Measurements from ENCODE around the gene ABCA13. TPM values are rescaled to one million over a fixed set of nuclear protein-coding genes. Genes with fewer than 3 reads are reported as not detected.

ABCA13 gene
- total RNA-seq, 1 experiment from 2014 or later: not detected

DNA sequence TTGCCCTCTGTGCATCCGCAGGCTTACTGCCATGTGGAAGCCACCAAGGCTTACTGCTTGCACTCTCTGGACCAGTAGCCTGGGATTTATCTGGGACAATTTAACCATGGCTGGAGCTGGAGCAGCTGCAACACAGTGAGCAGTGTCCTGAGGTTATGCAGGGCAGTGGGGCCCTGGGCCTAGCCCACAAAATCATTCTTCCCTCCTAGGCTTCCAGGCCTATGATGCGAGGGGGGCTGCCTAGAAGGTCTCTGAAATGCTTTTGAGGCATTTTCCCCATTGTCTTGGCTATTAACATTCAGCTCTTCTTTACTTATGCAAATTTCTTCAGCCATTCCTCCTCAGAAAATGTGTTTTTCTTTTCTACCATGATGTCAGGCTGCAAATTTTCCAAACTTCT is 439.4 kb downstream of the ABCA13 start:
- Histone ChIP-seq H3K36me3 (ENCODE audit: control insufficient read depth in 1 of 2, insufficient read depth in 2 of 2, low read length in 2 of 2) (no peaks in the 10 kb centered on the region), H3K27ac (ENCODE audit: low read depth, low read length) (no peak overlapping the region), H2AFZ (ENCODE audit: low read depth, low read length, poor library complexity, severe bottlenecking) (no peak overlapping the region), H3K9ac (ENCODE audit: low read length) (no peak overlapping the region), H3K79me2 (ENCODE audit: insufficient read depth, low read length) (no peaks in the 10 kb centered on the region), H3K4me1 (ENCODE audit: control insufficient read depth in 1 of 2, insufficient read depth in 2 of 2, low read length in 2 of 2) (no peaks in the 10 kb centered on the region), H3K27me3 (ENCODE audit: insufficient read depth, low read length) (no peaks in the 10 kb centered on the region), H3K9me3 (ENCODE audit: control insufficient read depth in 1 of 2, insufficient read depth in 1 of 2, low read depth in 1 of 2, low read length in 2 of 2) (peaks cover 9 to 12% of the 10 kb centered on the region in 2 experiments; a peak in 2 of 4 replicates), H3K9me2 (ENCODE audit: insufficient read depth) (no peaks in the 10 kb centered on the region), H4K20me1 (ENCODE audit: insufficient read depth) (no peaks in the 10 kb centered on the region), H3K4me3 (replicated peaks in 1 of 2; ENCODE audit: low read depth in 1 of 2, low read length in 2 of 2) (no peak overlapping the region), H3K4me2 (ENCODE audit: low read length) (no peak overlapping the region)
- ChIA-PET RAD21 (ENCODE audit: low non-redundant PET in 1 of 2, low total read pairs in 2 of 2, uncharacterized antibody in 2 of 2, unreplicated experiment in 2 of 2) (no interaction called here), CTCF (no interaction called here), POLR2A (no interaction called here)
- intact Hi-C loops (cut with micrococcal nuclease): no loop called here
- TF ChIP-seq POLR2AphosphoS5 (IDR thresholded peaks at IDR 0.05; ENCODE audit: low read depth, low read length): no peak
- TF ChIP-seq, protein P1, sequence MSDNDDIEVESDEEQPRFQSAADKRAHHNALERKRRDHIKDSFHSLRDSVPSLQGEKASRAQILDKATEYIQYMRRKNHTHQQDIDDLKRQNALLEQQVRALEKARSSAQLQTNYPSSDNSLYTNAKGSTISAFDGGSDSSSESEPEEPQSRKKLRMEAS (IDR thresholded peaks at IDR 0.05): no peak
- TF ChIP-seq SP1 (IDR thresholded peaks at IDR 0.05; ENCODE audit: low read depth): no peak
- TF ChIP-seq CBX3 (IDR thresholded peaks at IDR 0.05; ENCODE audit: low read depth): no peak
- no peak for TF ChIP-seq SRF (IDR thresholded peaks at IDR 0.05; ENCODE audit: low read depth)
- TF ChIP-seq POLR2A (IDR thresholded peaks at IDR 0.05; ENCODE audit: borderline replicate concordance, extremely low read depth, insufficient read depth, insufficient read length): no peak
- TF ChIP-seq CTCF (IDR thresholded peaks at IDR 0.05 in 2 of 3, conservative IDR thresholded peaks at IDR 0.05 in 1 of 3; ENCODE audit: borderline replicate concordance in 1 of 3, insufficient read depth in 1 of 3, low read depth in 2 of 3, low read length in 2 of 3): no peak
- no peak for TF ChIP-seq CEBPB (IDR thresholded peaks at IDR 0.05; ENCODE audit: low read depth)
- TF ChIP-seq EGR1 (IDR thresholded peaks at IDR 0.05; ENCODE audit: low read depth): no peak
- TF ChIP-seq ATF3 (IDR thresholded peaks at IDR 0.05): no peak
- TF ChIP-seq FOSL1 (IDR thresholded peaks at IDR 0.05; ENCODE audit: low read depth): no peak
- TF ChIP-seq YY1 (IDR thresholded peaks at IDR 0.05; ENCODE audit: extremely low read depth, insufficient replicate concordance, low read depth, low read length): no peak
- no peak for TF ChIP-seq ZBTB33 (IDR thresholded peaks at IDR 0.05; ENCODE audit: extremely low read depth, insufficient replicate concordance, low read length)
- no peak for TF ChIP-seq ZNF274 (IDR thresholded peaks at IDR 0.05; ENCODE audit: low read depth, low read length)
- TF ChIP-seq JUND (IDR thresholded peaks at IDR 0.05): no peak
- TF ChIP-seq SIN3A (IDR thresholded peaks at IDR 0.05; ENCODE audit: low read depth): no peak
- TF ChIP-seq EZH2phosphoT487 (IDR thresholded peaks at IDR 0.05; ENCODE audit: borderline replicate concordance): no peak
- no peak for TF ChIP-seq ZFX (IDR thresholded peaks at IDR 0.05)
- TF ChIP-seq EZH2 (IDR thresholded peaks at IDR 0.05): no peak
- DNase-seq (ENCODE audit: low read depth, low spot score): no peak
- no TSS peak for BruUV-seq (replicated peaks)
- no peak for ATAC-seq
